Gastrocnemius medialis (tissue), 4 donors: Measurements from ENCODE around the gene SMC4. TPM values are rescaled to one million over a fixed set of nuclear protein-coding genes. Genes with fewer than 3 reads are reported as not detected.

Source experiments
- ATAC-seq, 2 donors: fragments of 150-250 bp; one replicate each; pipeline ENCODE4 v1.9.1; 2016
- DNase-seq, 2 donors: peaks; one replicate each; pipeline ENCODE4 v3.0.0-alpha.2; 2019
- H3K27ac ChIP-seq, 4 donors: fragments of 200-600 bp; sonication (generic); 1 replicate in 1 of 4; 2 replicates in 3 of 4; pipeline ENCODE4 v1.5.1; 2016 to 2018; ENCODE audit warnings: mild to moderate bottlenecking in 2 of 4, moderate library complexity in 1 of 4
- H3K27me3 ChIP-seq, 3 donors: fragments of 200-600 bp; sonication (generic) in 2 of 3; 1 replicate in 1 of 3; 2 replicates in 2 of 3; pipeline versions ENCODE4 v1.5.1 to v1.6.0; 2016 to 2019; ENCODE audit warnings: mild to moderate bottlenecking in 1 of 3, moderate library complexity in 1 of 3
- H3K36me3 ChIP-seq, 2 donors: fragments of 200-600 bp; sonication (generic) in 1 of 2; one replicate each; pipeline ENCODE4 v1.5.1; 2017 to 2018
- H3K4me1 ChIP-seq, 2 donors: fragments of 200-600 bp; sonication (generic) in 1 of 2; one replicate each; pipeline ENCODE4 v1.5.1; 2016 to 2017; ENCODE audit warnings: mild to moderate bottlenecking in 2 of 2
- H3K4me3 ChIP-seq, 4 donors: fragments of 200-600 bp; sonication (generic) in 3 of 4; 1 replicate in 1 of 4; 2 replicates in 3 of 4; pipeline ENCODE4 v1.5.1; 2016 to 2019; ENCODE audit warnings: mild to moderate bottlenecking in 2 of 4
- H3K9me3 ChIP-seq, 3 donors: fragments of 200-600 bp; sonication (generic) in 2 of 3; 1 replicate in 1 of 3; 2 replicates in 2 of 3; pipeline ENCODE4 v1.5.1; 2016 to 2019
- POLR2A ChIP-seq, 2 donors: fragments of 450-650 bp; IDR thresholded peaks; one replicate each; pipeline ENCODE4 v1.6.1; 2017; ENCODE audit warnings: antibody characterized with exemption in 2 of 2, mild to moderate bottlenecking in 2 of 2, moderate library complexity in 2 of 2
- in situ Hi-C, 4 donors: fragments of 200-750 bp; cut with MboI; loops; one replicate each; pipeline versions ENCODE4 v1.15.0 to v1.8.0; 2017; ENCODE audit warnings: low sequenced_read_pairs in 4 of 4
- intact Hi-C: fragments of 100-400 bp; cut with DNase I; formaldehyde crosslinking; loops from one replicate; pipeline ENCODE4 v1.15.1; 2023; ENCODE audit warnings: low total_unique reads
- total RNA-seq, 4 donors: library from RNA; depleted of rRNA; stranded (reverse); fragments of >200 nt; gene quantifications; one replicate each; pipeline versions ENCODE4 v1.1.0 to v1.2.3, GENCODE V29; 2016
- TF ChIP-seq, protein P1 (sequence below), 5 experiments: fragments of 450-650 bp in 3 of 5; fragments of 200-600 bp in 2 of 5; sonication (generic) in 2 of 5; IDR thresholded peaks in 4 of 5; conservative IDR thresholded peaks in 1 of 5; 1 replicate in 4 of 5; 2 replicates in 1 of 5; pipeline ENCODE4 v1.5.1; 2016 to 2019; ENCODE audit warnings: antibody characterized with exemption in 5 of 5, mild to moderate bottlenecking in 3 of 5, moderate library complexity in 3 of 5

Gene SMC4
- total RNA-seq, 4 donors from 2014 or later, result 7.2 to 24.3 (median 14.7) TPM

DNA sequence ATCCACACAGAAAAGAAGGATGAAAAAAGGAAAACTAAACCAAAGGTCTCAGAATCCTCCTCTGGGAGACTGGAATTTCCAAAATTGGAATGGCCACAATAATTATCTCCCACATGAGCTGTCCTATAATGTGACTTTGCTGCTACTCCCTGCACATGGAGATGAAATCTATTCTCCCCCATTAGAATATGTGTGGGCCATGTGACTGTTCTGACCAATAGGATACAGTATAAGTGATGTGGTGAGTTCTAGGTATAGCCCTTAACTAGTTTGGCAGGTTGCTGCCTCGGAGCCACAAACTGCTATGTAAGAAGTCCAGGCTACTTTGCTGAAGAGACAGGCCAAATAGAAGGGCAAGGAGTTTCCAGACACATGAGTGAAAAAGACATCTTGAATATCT lies 45.0 kb downstream of the SMC4 start:
- H3K4me1 ChIP-seq, result peaks cover 0 to 2% of the 10 kb centered on the region in 2 donors
- no peak for ATAC-seq
- DNase-seq, result no peak
- no peak for TF ChIP-seq POLR2A (IDR thresholded peaks at IDR 0.05)
- TF ChIP-seq, protein P1, sequence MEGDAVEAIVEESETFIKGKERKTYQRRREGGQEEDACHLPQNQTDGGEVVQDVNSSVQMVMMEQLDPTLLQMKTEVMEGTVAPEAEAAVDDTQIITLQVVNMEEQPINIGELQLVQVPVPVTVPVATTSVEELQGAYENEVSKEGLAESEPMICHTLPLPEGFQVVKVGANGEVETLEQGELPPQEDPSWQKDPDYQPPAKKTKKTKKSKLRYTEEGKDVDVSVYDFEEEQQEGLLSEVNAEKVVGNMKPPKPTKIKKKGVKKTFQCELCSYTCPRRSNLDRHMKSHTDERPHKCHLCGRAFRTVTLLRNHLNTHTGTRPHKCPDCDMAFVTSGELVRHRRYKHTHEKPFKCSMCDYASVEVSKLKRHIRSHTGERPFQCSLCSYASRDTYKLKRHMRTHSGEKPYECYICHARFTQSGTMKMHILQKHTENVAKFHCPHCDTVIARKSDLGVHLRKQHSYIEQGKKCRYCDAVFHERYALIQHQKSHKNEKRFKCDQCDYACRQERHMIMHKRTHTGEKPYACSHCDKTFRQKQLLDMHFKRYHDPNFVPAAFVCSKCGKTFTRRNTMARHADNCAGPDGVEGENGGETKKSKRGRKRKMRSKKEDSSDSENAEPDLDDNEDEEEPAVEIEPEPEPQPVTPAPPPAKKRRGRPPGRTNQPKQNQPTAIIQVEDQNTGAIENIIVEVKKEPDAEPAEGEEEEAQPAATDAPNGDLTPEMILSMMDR (IDR thresholded peaks at IDR 0.05 in 4 of 5, conservative IDR thresholded peaks at IDR 0.05 in 1 of 5), result no peak
- H3K36me3 ChIP-seq, result no peaks in the 10 kb centered on the region
- no peak overlapping the region for H3K27ac ChIP-seq
- H3K4me3 ChIP-seq, result no peak overlapping the region
- in situ Hi-C loops (no loop called here), intact Hi-C loops (no loop called here)
- no peaks in the 10 kb centered on the region for H3K9me3 ChIP-seq
- peaks cover 15 to 29% (median 21%) of the 10 kb centered on the region in 3 donors for H3K27me3 ChIP-seq

GRCh38 chr3:160445854-160446253 lies 46.4 kb downstream of the SMC4 start:
- in situ Hi-C loops, result no loop called here

GRCh38 chr3:160446522-160447056 lies 47.1 kb downstream of the SMC4 start:
- Histone ChIP-seq H3K27ac (no peak overlapping the region), H3K9me3 (no peaks in the 10 kb centered on the region), H3K27me3 (peaks cover 27 to 42% (median 34%) of the 10 kb centered on the region in 3 donors), H3K4me1 (peaks cover 0 to 7% of the 10 kb centered on the region in 2 donors), H3K4me3 (no peak overlapping the region), H3K36me3 (no peaks in the 10 kb centered on the region)
- in situ Hi-C loops, result no loop called here
- DNase-seq (no peak), ATAC-seq (no peak)
- intact Hi-C loops, result no loop called here
- TF ChIP-seq POLR2A (IDR thresholded peaks at IDR 0.05), result no peak
- TF ChIP-seq, protein P1 (IDR thresholded peaks at IDR 0.05 in 4 of 5, conservative IDR thresholded peaks at IDR 0.05 in 1 of 5), result no peak

More at GRCh38 chr3:160445854-160446253, 46.4 kb downstream of the SMC4 start:
- DNase-seq (no peak), ATAC-seq (no peak)
- peaks cover 0 to 7% of the 10 kb centered on the region in 2 donors for H3K4me1 ChIP-seq
- no peak for TF ChIP-seq POLR2A (IDR thresholded peaks at IDR 0.05)
- TF ChIP-seq, protein P1 (IDR thresholded peaks at IDR 0.05 in 4 of 5, conservative IDR thresholded peaks at IDR 0.05 in 1 of 5), result no peak
- H3K27me3 ChIP-seq, result peaks cover 27 to 42% (median 34%) of the 10 kb centered on the region in 3 donors
- H3K9me3 ChIP-seq, result no peaks in the 10 kb centered on the region
- H3K4me3 ChIP-seq, result no peak overlapping the region
- H3K36me3 ChIP-seq, result no peaks in the 10 kb centered on the region
- no peak overlapping the region for H3K27ac ChIP-seq
- intact Hi-C loops, result no loop called here

DNA sequence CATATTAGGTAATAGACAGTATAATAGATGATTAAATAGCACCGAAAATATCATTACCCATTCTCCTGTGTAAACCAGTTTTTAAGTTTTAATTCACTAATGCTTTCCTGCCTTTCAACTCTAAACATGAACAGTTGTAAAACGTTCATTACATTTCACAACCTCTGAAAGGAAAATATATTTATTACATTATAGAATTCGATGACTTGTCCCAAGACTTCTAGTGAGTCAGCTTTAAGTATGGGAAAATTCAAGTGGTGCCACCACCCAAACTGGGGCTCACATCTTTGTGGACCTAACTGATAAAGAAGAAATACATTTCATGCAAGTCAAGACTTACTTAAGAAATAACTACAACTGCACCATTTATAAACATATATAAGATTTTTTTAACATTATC lies 48.1 kb downstream of the SMC4 start:
- ATAC-seq (no peak), DNase-seq (no peak)
- Histone ChIP-seq H3K9me3 (no peaks in the 10 kb centered on the region), H3K4me1 (peaks cover 0 to 7% of the 10 kb centered on the region in 2 donors), H3K27me3 (peaks cover 27 to 42% (median 34%) of the 10 kb centered on the region in 3 donors), H3K36me3 (no peaks in the 10 kb centered on the region), H3K4me3 (no peak overlapping the region), H3K27ac (no peak overlapping the region)
- in situ Hi-C loops, result no loop called here
- no peak for TF ChIP-seq POLR2A (IDR thresholded peaks at IDR 0.05)
- TF ChIP-seq, protein P1 (IDR thresholded peaks at IDR 0.05 in 4 of 5, conservative IDR thresholded peaks at IDR 0.05 in 1 of 5), result no peak
- intact Hi-C loops, result no loop called here
